T-helper 1 cell (primary cell): ENCODE results near the gene CEP162.

Experiments used
- DNase-seq, 5 donors: peaks; one replicate each; pipeline ENCODE4 v3.0.0-alpha.2; 2012 to 2020

CEP162 gene

DNA sequence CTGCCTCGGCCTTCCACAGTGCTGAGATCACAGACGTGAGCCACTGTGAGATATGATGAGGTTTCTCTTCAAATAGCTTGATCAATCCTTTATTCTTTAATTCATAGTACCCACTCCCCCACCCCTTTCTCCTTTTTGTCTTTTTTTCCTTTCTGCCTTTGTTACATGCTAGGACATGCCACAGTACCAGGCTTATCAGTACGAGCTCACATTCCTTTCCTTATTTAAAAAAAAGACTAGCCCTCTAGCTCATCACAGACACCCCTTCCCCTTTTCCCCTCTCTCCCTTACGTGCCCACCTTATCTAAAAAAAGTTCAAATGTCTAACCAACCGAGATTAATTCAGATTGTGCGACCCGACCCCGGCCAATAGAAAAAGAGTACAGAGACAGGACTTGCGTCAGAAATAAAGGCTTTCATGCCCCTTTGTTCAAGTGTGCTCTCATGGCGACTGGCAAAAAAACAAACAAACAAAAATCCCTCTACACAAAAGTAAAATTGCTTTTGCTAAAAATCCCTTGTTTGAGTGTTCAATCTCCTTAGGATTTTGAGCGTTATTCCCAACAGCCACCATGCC is 144.7 kb downstream of the CEP162 start:
- DNase-seq = no peak

DNA sequence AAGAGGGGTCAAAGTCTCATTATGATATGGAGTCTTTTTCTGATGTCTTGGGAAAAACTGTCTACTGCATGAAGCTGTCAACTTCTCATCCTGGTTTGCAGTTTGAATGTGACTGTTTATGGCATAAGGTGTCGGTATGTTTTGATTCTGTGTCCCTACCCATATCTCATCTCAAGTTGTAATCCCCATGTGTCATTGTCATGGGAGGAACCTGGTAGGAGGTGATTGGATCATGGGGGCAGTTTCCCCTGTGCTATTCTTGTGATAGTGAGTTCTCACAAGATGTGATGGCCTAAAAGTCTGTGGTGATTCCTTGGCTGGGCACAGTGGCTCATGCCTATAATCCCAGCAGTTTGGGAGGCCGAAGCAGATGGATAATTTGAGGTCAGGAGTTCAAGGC is 146.2 kb downstream of the CEP162 start:
- DNase-seq = no peak

GRCh38 chr6:84078335-84078734 is 149.1 kb downstream of the CEP162 start:
- DNase-seq = no peak

- no peak for DNase-seq
These were observed 149.8 kb downstream of the CEP162 start for GRCh38 chr6:84077645-84078044.

DNA sequence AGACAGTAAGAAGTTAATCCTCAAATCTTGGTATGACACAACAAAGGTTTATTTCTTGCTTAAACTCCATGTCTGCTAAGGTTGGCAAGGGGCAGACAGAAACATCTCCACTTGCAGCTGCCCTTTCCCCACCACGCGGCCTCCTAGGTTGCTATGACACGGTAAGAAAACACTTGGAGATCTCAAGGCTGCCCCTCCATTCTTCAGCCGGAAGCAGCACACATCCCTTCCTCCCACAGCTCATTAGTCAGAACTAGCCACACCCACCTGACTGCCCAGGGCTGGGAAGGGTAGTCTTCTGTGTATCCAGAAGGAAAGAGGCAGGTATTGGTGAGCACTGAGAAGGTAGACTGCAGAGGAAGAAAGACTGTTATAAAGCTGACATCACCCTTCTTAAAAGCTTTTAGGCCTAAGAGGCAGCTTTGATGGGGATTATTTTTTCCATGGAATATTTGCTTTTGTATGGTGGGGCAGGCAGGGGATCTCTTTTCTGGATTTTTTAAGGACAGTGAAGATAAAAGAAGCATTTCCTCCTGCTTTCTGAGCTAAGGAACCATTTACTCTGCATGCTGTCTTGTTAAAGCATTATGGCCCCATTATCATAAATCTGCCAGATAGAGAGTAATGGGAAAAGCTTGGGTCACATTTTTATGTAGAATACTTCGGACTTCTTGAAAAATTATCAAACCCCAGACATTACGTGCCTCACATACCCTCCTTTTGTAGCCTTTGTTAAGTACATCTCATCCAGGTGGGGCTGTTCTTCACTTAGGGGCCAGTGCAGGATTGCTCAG is 152.3 kb downstream of the CEP162 start:
- no peak for DNase-seq
